ENCODE measurements around the gene PLXNA1. TPM values are rescaled to one million over a fixed set of nuclear protein-coding genes. Genes with fewer than 3 reads are reported as not detected.

PLXNA1 gene
- total RNA-seq, 2 donors from 2014 or later, result 66.3 to 79.4 TPM

DNA sequence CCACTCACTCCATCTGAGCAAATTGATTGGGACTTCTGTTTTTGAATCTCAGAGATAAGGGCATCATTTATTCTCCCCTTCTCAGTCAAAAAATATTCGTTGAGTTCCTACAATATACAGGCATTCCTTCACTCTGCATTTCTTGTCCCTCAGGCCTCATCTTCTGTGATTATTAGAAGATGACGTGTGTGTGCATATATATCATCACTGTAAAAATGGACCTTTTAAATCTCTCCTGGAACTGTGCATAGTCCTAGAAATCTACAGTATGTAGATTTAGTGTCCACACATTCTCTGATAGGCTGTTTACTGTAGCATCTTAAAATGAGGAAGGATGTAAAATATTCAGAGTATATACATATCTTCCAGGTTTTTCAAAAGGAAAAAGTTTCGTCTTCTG is 43.2 kb upstream of the PLXNA1 start:
- H3K9me3 Mint-ChIP-seq, result no peaks in the 10 kb centered on the region
- H3K27me3 ChIP-seq (ENCODE audit: control insufficient read depth, insufficient read depth, low read length, poor library complexity, severe bottlenecking), result no peaks in the 10 kb centered on the region
- no peak for DNase-seq
- H3K36me3 Mint-ChIP-seq (ENCODE audit: low read depth), result no peaks in the 10 kb centered on the region
- H3K27me3 Mint-ChIP-seq (ENCODE audit: insufficient read depth), result no peaks in the 10 kb centered on the region
- H3K36me3 ChIP-seq (ENCODE audit: control insufficient read depth, insufficient read depth, low read length), result no peaks in the 10 kb centered on the region
- 97% methylated on average over 3 of the region's 3 CpGs; no CpG with 5 or more reads in 1 of the 2 experiments for WGBS, 2 experiments (ENCODE audit: insufficient coverage in 1 of 2, insufficient read length in 1 of 2)
- H3K4me1 ChIP-seq (ENCODE audit: control insufficient read depth, insufficient read depth, low read length), result peaks cover 14% of the 10 kb centered on the region
- H3K4me3 ChIP-seq (ENCODE audit: low read length), result no peak overlapping the region
- no peak overlapping the region for H3K4me3 Mint-ChIP-seq
- no peak overlapping the region for H3K27ac ChIP-seq (ENCODE audit: low read depth, low read length)
- H3K27ac Mint-ChIP-seq, result no peak overlapping the region
- TF ChIP-seq, protein P1, sequence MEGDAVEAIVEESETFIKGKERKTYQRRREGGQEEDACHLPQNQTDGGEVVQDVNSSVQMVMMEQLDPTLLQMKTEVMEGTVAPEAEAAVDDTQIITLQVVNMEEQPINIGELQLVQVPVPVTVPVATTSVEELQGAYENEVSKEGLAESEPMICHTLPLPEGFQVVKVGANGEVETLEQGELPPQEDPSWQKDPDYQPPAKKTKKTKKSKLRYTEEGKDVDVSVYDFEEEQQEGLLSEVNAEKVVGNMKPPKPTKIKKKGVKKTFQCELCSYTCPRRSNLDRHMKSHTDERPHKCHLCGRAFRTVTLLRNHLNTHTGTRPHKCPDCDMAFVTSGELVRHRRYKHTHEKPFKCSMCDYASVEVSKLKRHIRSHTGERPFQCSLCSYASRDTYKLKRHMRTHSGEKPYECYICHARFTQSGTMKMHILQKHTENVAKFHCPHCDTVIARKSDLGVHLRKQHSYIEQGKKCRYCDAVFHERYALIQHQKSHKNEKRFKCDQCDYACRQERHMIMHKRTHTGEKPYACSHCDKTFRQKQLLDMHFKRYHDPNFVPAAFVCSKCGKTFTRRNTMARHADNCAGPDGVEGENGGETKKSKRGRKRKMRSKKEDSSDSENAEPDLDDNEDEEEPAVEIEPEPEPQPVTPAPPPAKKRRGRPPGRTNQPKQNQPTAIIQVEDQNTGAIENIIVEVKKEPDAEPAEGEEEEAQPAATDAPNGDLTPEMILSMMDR (conservative IDR thresholded peaks at IDR 0.05), result no peak
- H3K9me3 ChIP-seq (ENCODE audit: control insufficient read depth, low read length), result no peaks in the 10 kb centered on the region
- peaks cover 19% of the 10 kb centered on the region for H3K4me1 Mint-ChIP-seq
- H3K9ac ChIP-seq (ENCODE audit: extremely low read depth, low read length, poor library complexity, severe bottlenecking), result no peak overlapping the region

DNA sequence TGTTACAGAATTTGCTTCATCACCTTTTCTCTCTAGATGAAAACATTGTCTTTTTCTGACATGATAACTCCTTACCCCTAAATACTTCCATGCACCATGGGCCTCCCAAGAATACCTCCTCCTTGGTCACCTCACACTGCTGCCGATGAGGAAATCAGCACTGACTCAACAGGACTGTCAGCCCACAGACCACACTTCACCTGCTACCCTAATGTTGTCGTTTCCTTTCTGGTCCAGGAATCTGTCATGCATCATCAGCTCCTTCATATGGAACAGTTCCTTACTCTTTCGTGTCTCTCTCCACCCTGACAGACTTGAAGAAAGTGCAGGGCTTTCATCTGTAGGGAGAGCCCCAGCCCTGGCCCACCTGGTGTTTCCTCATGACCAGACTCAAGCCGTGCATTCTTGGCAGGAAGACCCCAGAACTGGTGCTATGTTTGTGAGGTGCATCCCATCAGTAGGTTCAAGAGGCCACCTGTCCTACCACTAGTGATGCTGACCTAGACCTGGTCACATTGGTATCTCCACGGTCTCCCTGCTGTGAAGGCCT is 41.1 kb upstream of the PLXNA1 start:
- H3K27ac ChIP-seq (ENCODE audit: low read depth, low read length), result no peak overlapping the region
- Mint-ChIP-seq H3K9me3 (no peaks in the 10 kb centered on the region), H3K27ac (no peak overlapping the region), H3K36me3 (ENCODE audit: low read depth) (no peaks in the 10 kb centered on the region), H3K27me3 (ENCODE audit: insufficient read depth) (no peaks in the 10 kb centered on the region), H3K4me1 (peaks cover 7% of the 10 kb centered on the region), H3K4me3 (no peak overlapping the region)
- no peak overlapping the region for H3K4me3 ChIP-seq (ENCODE audit: low read length)
- H3K4me1 ChIP-seq (ENCODE audit: control insufficient read depth, insufficient read depth, low read length), result peaks cover 4% of the 10 kb centered on the region
- H3K27me3 ChIP-seq (ENCODE audit: control insufficient read depth, insufficient read depth, low read length, poor library complexity, severe bottlenecking), result no peaks in the 10 kb centered on the region
- DNase-seq, result no peak
- H3K9me3 ChIP-seq (ENCODE audit: control insufficient read depth, low read length), result no peaks in the 10 kb centered on the region
- no peaks in the 10 kb centered on the region for H3K36me3 ChIP-seq (ENCODE audit: control insufficient read depth, insufficient read depth, low read length)
- TF ChIP-seq, protein P1 (conservative IDR thresholded peaks at IDR 0.05), result no peak
- H3K9ac ChIP-seq (ENCODE audit: extremely low read depth, low read length, poor library complexity, severe bottlenecking), result no peak overlapping the region
- 93 to 100% methylated on average over 4 to 5 of the region's 5 CpGs for WGBS, 2 experiments (ENCODE audit: insufficient coverage in 1 of 2, insufficient read length in 1 of 2)

DNA sequence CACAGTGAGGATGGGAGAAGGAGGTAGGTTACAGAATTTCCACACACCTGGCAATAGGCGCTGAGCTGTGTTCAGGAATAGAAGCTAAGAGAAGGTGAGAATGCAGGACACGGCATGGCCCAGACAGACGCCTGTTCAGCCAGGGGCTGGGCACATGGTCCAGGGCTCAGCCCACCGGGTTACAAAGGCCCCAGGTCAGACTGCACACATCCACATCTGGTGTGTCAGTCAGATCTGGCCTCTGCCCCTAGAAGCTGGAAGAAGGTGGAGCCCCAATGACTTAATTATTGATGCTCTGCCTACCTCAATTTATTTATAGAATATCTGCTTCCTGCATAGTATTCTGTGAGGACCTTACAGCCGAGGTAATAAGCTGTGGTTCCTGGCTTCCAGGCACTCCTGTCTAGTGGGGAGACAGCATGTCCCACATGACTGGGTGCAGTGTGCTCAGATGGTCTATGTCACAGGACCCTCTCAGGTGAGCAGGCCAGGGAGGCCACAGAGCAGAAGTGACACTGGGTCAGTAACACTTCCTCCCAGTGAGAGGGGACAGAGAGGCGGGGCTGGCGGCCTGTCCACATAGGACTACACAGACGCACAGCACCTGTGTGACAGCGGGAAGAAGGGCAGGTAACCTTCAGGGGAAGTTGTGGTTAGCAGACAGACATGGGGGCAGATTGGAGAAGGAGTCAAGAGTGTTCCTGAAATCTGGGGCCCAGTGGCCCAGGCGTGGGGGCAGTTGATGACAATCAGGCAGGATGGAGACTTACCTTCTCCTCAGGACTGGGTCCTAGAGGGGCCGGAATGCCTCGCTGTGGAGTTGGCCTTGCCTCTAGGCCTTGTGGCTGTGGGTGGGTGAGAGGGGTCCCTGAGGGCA is 38.6 kb upstream of the PLXNA1 start:
- peak overlapping the region; percentile 50 for H3K27ac Mint-ChIP-seq
- 94% methylated on average over 7 to 12 of the region's 12 CpGs for WGBS, 2 experiments (ENCODE audit: insufficient coverage in 1 of 2, insufficient read length in 1 of 2)
- H3K9me3 Mint-ChIP-seq, result no peaks in the 10 kb centered on the region

More for the DNA sequence above, 38.6 kb upstream of the PLXNA1 start:
- H3K36me3 Mint-ChIP-seq (ENCODE audit: low read depth), result peaks cover 3% of the 10 kb centered on the region
- no peak overlapping the region for H3K4me3 ChIP-seq (ENCODE audit: low read length)
- H3K4me3 Mint-ChIP-seq, result no peak overlapping the region
- H3K9ac ChIP-seq (ENCODE audit: extremely low read depth, low read length, poor library complexity, severe bottlenecking), result no peak overlapping the region
- H3K27me3 Mint-ChIP-seq (ENCODE audit: insufficient read depth), result no peaks in the 10 kb centered on the region
- DNase-seq, result no peak
- TF ChIP-seq, protein P1 (conservative IDR thresholded peaks at IDR 0.05), result no peak
- peaks cover 2% of the 10 kb centered on the region for H3K4me1 Mint-ChIP-seq
- no peaks in the 10 kb centered on the region for H3K36me3 ChIP-seq (ENCODE audit: control insufficient read depth, insufficient read depth, low read length)
- H3K9me3 ChIP-seq (ENCODE audit: control insufficient read depth, low read length), result no peaks in the 10 kb centered on the region
- no peaks in the 10 kb centered on the region for H3K4me1 ChIP-seq (ENCODE audit: control insufficient read depth, insufficient read depth, low read length)
- H3K27ac ChIP-seq (ENCODE audit: low read depth, low read length), result no peak overlapping the region
- H3K27me3 ChIP-seq (ENCODE audit: control insufficient read depth, insufficient read depth, low read length, poor library complexity, severe bottlenecking), result no peaks in the 10 kb centered on the region
